Natural killer cell treated with Interleukin-12 subunit alpha and Interleukin-12 subunit beta and Interleukin-15 and Interleukin-18, amount 100 ng/mL, for 72 hours (primary cell): ENCODE measurements around the gene UNCX. TPM values are rescaled to one million over a fixed set of nuclear protein-coding genes. Genes with fewer than 3 reads are reported as not detected.
"Not testable (repeated sequence)": the region's sequence is repeated elsewhere in the genome, so short reads cannot be mapped to it uniquely, and the experiment has no call there.

ENCODE experiments used
- ATAC-seq, 2 donors: fragments of 150-1000 bp; cut with Tn5 transposase in 1 of 2; sonication (Bioruptor Pico), chemical (Tn5 transposase) in 1 of 2; 2 replicates each; pipeline ENCODE4 v1.10.0; 2021
- DNase-seq: peaks from one replicate; pipeline ENCODE4 v3.0.0; 2022; ENCODE audit warnings: low spot score
- H3K27ac Mint-ChIP-seq, 2 donors: 1 replicate in 1 of 2; 2 replicates in 1 of 2; pipeline ENCODE4 v1.8.0; 2022; ENCODE audit warnings: mixed read lengths in 2 of 2, mild to moderate bottlenecking in 1 of 2, moderate library complexity in 1 of 2
- H3K27me3 Mint-ChIP-seq, 2 donors: 1 replicate in 1 of 2; 2 replicates in 1 of 2; pipeline ENCODE4 v1.8.0; 2022; ENCODE audit warnings: mixed read lengths in 2 of 2
- H3K36me3 Mint-ChIP-seq: one replicate; pipeline ENCODE4 v1.8.0; 2022; ENCODE audit warnings: mixed read lengths
- H3K4me1 Mint-ChIP-seq, 2 donors: 1 replicate in 1 of 2; 2 replicates in 1 of 2; pipeline ENCODE4 v1.8.0; 2022; ENCODE audit warnings: low read depth in 2 of 2, mixed read lengths in 2 of 2, mild to moderate bottlenecking in 1 of 2
- H3K4me3 Mint-ChIP-seq: one replicate; pipeline ENCODE4 v1.8.0; 2022; ENCODE audit warnings: mixed read lengths
- H3K9me3 Mint-ChIP-seq: 2 replicates; pipeline ENCODE4 v1.8.0; 2022; ENCODE audit warnings: mixed read lengths
- total RNA-seq, 2 donors: library from RNA; stranded (reverse); gene quantifications; one replicate each; pipeline ENCODE4 v1.2.3, GENCODE V29; 2022

UNCX gene
- not detected for total RNA-seq

GRCh38 chr7:1232623-1233332 is at the start of gene UNCX:
Gene UNCX, plus strand, starts transcription at chr7:1232872. Its CDS starts 146 bp downstream, at chr7:1233018.
- peak; percentile 48 for DNase-seq
- H3K4me3 Mint-ChIP-seq = peak within 1 kb of the TSS; percentile 26
- H3K27ac Mint-ChIP-seq = peak within 1 kb of the TSS in 1 of 2 donors; percentile 37

GRCh38 chr7:1187127-1187526 is 45.5 kb upstream of the UNCX start:
- Mint-ChIP-seq H3K4me1 (peaks cover 4 to 6% of the 10 kb centered on the region in 2 donors), H3K36me3 (peaks cover 6% of the 10 kb centered on the region), H3K27ac (no peak overlapping the region), H3K27me3 (peaks cover 26 to 29% of the 10 kb centered on the region in 2 donors), H3K9me3 (no peaks in the 10 kb centered on the region), H3K4me3 (no peak overlapping the region)
- DNase-seq (no peak), ATAC-seq (no peak)

More at GRCh38 chr7:1232623-1233332, at the start of gene UNCX:
- H3K4me1 Mint-ChIP-seq = peaks cover 14 to 16% of the 10 kb centered on the region in 2 donors
- H3K27me3 Mint-ChIP-seq = peaks cover 30 to 44% of the 10 kb centered on the region in 2 donors
- H3K36me3 Mint-ChIP-seq = peaks cover 4% of the 10 kb centered on the region
- no peaks in the 10 kb centered on the region for H3K9me3 Mint-ChIP-seq
- ATAC-seq = no peak

DNA sequence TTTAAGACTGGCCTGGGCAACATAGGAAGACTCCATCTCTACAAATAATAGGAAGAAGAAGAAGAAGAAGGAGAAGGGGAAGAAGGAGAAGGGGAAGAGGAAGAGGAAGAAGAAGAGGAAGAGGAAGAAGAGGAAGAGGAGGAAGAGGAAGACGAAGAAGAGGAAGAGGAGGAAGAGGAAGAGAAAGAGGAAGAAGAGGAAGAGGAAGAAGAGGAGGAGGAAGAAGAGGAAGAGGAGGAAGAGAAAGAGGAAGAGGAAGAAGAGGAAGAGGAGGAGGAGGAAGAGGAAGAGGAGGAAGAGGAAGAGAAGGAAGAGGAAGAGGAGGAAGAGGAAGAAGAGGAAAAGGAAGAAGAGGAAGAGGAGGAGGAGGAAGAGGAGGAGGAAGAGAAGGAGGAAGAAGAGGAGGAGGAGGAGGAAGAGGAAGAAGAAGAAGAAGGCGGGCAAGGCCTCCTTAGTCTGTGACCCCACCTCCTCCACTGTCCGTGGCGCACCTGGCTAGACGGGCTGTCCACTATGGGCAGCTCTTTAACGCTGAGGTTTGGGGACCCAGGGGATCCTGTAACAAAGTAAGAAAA is 43.9 kb upstream of the UNCX start:
- DNase-seq (no peak), ATAC-seq (no peak)
- H3K27me3 Mint-ChIP-seq = peaks cover 29% of the 10 kb centered on the region in 2 donors
- no peaks in the 10 kb centered on the region for H3K9me3 Mint-ChIP-seq
- no peak overlapping the region for H3K4me3 Mint-ChIP-seq
- peaks cover 8 to 10% of the 10 kb centered on the region in 2 donors for H3K4me1 Mint-ChIP-seq
- H3K27ac Mint-ChIP-seq = no peak overlapping the region
- H3K36me3 Mint-ChIP-seq = peaks cover 9% of the 10 kb centered on the region

GRCh38 chr7:1189986-1190772 is 42.5 kb upstream of the UNCX start:
- peaks cover 8 to 10% of the 10 kb centered on the region in 2 donors for H3K4me1 Mint-ChIP-seq
- peaks cover 29 to 30% of the 10 kb centered on the region in 2 donors for H3K27me3 Mint-ChIP-seq
- peak overlapping the region in 1 of 2 donors; percentile 45 for H3K27ac Mint-ChIP-seq
- peaks cover 9% of the 10 kb centered on the region for H3K36me3 Mint-ChIP-seq
- H3K9me3 Mint-ChIP-seq = no peaks in the 10 kb centered on the region
- ATAC-seq (no peak), DNase-seq (no peak)
- no peak overlapping the region for H3K4me3 Mint-ChIP-seq

GRCh38 chr7:1192171-1192676 is 40.4 kb upstream of the UNCX start:
- Mint-ChIP-seq H3K36me3 (peaks cover 9% of the 10 kb centered on the region), H3K4me3 (peak overlapping the region; percentile 78), H3K4me1 (peaks cover 8 to 10% of the 10 kb centered on the region in 2 donors), H3K9me3 (no peaks in the 10 kb centered on the region), H3K27me3 (peaks cover 22 to 25% of the 10 kb centered on the region in 2 donors), H3K27ac (peak overlapping the region; percentile 75 to 82)
- ATAC-seq = peak; percentile 67 to 70
- no peak for DNase-seq

- Mint-ChIP-seq H3K36me3 (peaks cover 9% of the 10 kb centered on the region), H3K4me1 (peaks cover 8 to 10% of the 10 kb centered on the region in 2 donors), H3K27ac (no peak overlapping the region), H3K4me3 (no peak overlapping the region), H3K9me3 (no peaks in the 10 kb centered on the region), H3K27me3 (peaks cover 14 to 18% of the 10 kb centered on the region in 2 donors)
- DNase-seq (no peak), ATAC-seq (peak; percentile 57 to 68)
Observed at GRCh38 chr7:1193593-1194424, 38.9 kb upstream of the UNCX start.

- H3K27ac Mint-ChIP-seq, H3K9me3 Mint-ChIP-seq, H3K36me3 Mint-ChIP-seq, H3K27me3 Mint-ChIP-seq, ATAC-seq, DNase-seq, H3K4me3 Mint-ChIP-seq: not testable (repeated sequence)
- peaks cover 5 to 10% of the 10 kb centered on the region in 2 donors for H3K4me1 Mint-ChIP-seq
Observed at GRCh38 chr7:1196441-1196840, 36.2 kb upstream of the UNCX start.

- H3K36me3 Mint-ChIP-seq = peaks cover 5% of the 10 kb centered on the region
- peaks cover 5 to 6% of the 10 kb centered on the region in 2 donors for H3K4me1 Mint-ChIP-seq
- H3K27me3 Mint-ChIP-seq = peaks cover 0 to 7% of the 10 kb centered on the region in 2 donors
- H3K4me3 Mint-ChIP-seq = no peak overlapping the region
- no peak for DNase-seq
- ATAC-seq = no peak
- no peak overlapping the region for H3K27ac Mint-ChIP-seq
- no peaks in the 10 kb centered on the region for H3K9me3 Mint-ChIP-seq
Observed at GRCh38 chr7:1196950-1197349, 35.7 kb upstream of the UNCX start.

DNA sequence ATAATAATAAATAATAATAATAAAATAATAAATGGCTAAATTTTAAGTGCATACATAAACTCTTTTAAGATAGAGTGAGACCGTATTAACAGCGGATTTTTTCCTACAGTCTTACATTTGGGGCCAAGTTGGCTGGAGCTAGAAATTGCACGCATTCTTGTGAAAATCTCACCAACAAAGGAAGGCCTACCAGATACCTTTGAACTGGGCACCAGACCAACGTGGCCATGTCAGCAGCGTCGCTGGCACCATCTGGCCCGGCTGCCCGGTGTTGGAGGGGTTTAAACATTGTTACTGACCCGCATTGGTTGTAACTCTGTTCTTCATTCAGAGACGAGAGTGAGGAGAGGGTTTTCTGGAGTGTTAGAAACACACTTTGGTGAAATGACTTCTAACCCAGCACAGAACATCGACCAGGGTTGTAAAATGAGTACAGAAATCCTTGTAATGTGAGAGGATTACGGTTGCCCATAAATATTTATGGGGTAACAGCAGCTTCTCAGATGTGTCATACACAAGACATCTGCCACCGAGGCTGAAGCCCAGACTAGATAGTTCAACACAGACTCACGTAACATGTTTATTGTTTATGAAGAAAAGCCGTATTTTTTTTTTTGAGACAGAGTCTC is 34.6 kb upstream of the UNCX start:
- Mint-ChIP-seq H3K9me3 (no peaks in the 10 kb centered on the region), H3K27me3 (peaks cover 0 to 5% of the 10 kb centered on the region in 2 donors), H3K36me3 (no peaks in the 10 kb centered on the region), H3K27ac (no peak overlapping the region), H3K4me1 (no peaks in the 10 kb centered on the region), H3K4me3 (no peak overlapping the region)
- no peak for DNase-seq
- ATAC-seq = no peak

DNA sequence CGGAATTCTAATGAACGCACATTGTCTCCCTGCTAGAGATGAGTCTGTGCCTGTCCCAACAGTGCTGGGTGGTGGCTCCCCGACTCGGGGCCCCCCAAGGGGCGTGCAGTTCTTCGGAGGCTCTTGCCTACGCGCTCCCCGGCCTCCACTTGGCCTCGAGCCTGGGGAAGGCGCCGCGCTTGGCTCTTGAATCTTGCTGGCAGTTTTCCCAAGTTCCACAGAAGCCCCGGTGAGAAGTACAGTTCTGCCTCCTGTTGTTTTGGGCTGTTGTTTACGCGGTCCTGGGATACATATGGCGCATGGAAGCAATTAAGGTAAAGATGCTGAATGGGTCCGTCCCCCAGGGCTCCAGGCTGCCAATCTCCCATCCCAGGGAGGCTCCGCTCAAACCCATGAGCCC is 32.6 kb upstream of the UNCX start:
- DNase-seq = no peak
- ATAC-seq = no peak
- peaks cover 0 to 6% of the 10 kb centered on the region in 2 donors for H3K27me3 Mint-ChIP-seq
- no peak overlapping the region for H3K27ac Mint-ChIP-seq
- no peak overlapping the region for H3K4me3 Mint-ChIP-seq
- no peaks in the 10 kb centered on the region for H3K36me3 Mint-ChIP-seq
- no peaks in the 10 kb centered on the region for H3K4me1 Mint-ChIP-seq
- H3K9me3 Mint-ChIP-seq = no peaks in the 10 kb centered on the region

GRCh38 chr7:1201916-1202315 is 30.8 kb upstream of the UNCX start:
- H3K36me3 Mint-ChIP-seq = no peaks in the 10 kb centered on the region
- peak in 1 of 2 donors; percentile 17 for ATAC-seq
- no peak overlapping the region for H3K27ac Mint-ChIP-seq

GRCh38 chr7:1202914-1203313 is 29.8 kb upstream of the UNCX start:
- H3K36me3 Mint-ChIP-seq, DNase-seq, H3K4me3 Mint-ChIP-seq, H3K27ac Mint-ChIP-seq, H3K4me1 Mint-ChIP-seq, H3K9me3 Mint-ChIP-seq, ATAC-seq, H3K27me3 Mint-ChIP-seq: not testable (repeated sequence)

More at GRCh38 chr7:1201916-1202315, 30.8 kb upstream of the UNCX start:
- no peaks in the 10 kb centered on the region for H3K9me3 Mint-ChIP-seq
- no peak overlapping the region for H3K4me3 Mint-ChIP-seq
- DNase-seq = no peak
- no peaks in the 10 kb centered on the region for H3K4me1 Mint-ChIP-seq
- H3K27me3 Mint-ChIP-seq = peaks cover 0 to 3% of the 10 kb centered on the region in 2 donors
